Right atrium auricular region (tissue), 2 donors: ENCODE measurements around the gene ACE. TPM values are rescaled to one million over a fixed set of nuclear protein-coding genes. Genes with fewer than 3 reads are reported as not detected.

Source experiments
- DNase-seq: peaks from one replicate; pipeline ENCODE4 v3.0.0-alpha.2; 2019; ENCODE audit warnings: low spot score
- H3K27ac ChIP-seq, 2 donors: fragments of 200-600 bp; sonication (generic); 1 replicate in 1 of 2; 2 replicates in 1 of 2; pipeline ENCODE4 v1.5.1; 2016 to 2019
- H3K27me3 ChIP-seq, 2 donors: fragments of 200-600 bp; sonication (generic); one replicate each; pipeline versions ENCODE4 v1.5.1 to v1.6.0; 2017 to 2019
- H3K36me3 ChIP-seq: fragments of 200-600 bp; sonication (generic); one replicate; pipeline ENCODE4 v1.5.1; 2016
- H3K4me1 ChIP-seq, 2 donors: fragments of 200-600 bp; sonication (generic); one replicate each; pipeline versions ENCODE4 v1.5.1 to v1.6.0; 2017 to 2019
- H3K4me3 ChIP-seq, 2 donors: fragments of 200-600 bp; sonication (generic); 1 replicate in 1 of 2; 2 replicates in 1 of 2; pipeline ENCODE4 v1.5.1; 2017 to 2019; ENCODE audit warnings: mild to moderate bottlenecking in 1 of 2, moderate library complexity in 1 of 2
- H3K9me3 ChIP-seq, 2 donors: fragments of 200-600 bp; sonication (generic); one replicate each; pipeline ENCODE4 v1.5.1; 2019
- CTCF ChIP-seq, 2 donors: fragments of 200-600 bp; sonication (generic); IDR thresholded peaks; one replicate each; pipeline ENCODE4 v1.5.1; 2019; ENCODE audit warnings: antibody characterized with exemption in 2 of 2
- total RNA-seq, 2 donors: library from RNA; depleted of rRNA; stranded (reverse); fragments of >200 nt; gene quantifications; one replicate each; pipeline ENCODE4 v1.1.0, GENCODE V29; 2016

Gene ACE
- total RNA-seq, 2 donors from 2014 or later = 3.4 to 4.0 TPM

DNA sequence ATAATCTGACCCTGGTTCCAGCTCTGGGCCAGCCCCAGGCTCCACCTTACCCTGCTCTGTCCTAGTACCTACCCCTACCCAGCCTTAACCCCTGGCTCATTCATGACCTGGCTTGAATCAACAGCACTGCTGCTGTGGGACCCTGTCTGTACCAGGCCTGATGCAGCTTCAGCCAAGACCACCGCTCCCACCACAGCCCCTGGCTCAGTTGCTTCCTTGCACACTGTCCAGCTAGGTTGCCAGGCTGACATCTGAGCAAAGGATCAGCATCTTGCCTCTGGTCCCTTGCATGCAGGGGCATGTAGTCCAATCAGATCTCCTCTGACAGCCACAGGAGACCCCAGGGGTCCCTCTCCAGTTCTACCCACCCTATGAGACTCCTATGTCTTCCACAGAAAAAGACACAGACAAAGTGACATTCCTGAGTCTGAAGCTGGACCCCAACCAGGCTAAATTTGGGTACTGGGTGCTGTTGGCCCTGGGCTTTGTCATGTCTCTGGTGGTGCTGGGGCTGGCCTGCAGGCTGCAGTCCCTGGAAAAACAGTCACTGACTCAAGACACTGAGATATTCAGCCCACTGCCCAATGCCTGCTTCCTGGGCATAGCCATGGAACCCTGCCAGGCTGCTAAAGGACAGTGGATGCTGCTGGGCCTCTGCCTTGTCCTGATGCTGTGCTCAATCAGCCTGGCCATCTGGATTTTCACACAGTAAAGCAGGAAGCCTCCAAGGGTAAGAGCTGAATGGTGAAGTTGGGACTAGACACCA is 42.4 kb downstream of the ACE start:
- Histone ChIP-seq H3K9me3 (no peaks in the 10 kb centered on the region), H3K4me3 (no peak overlapping the region), H3K4me1 (no peaks in the 10 kb centered on the region), H3K27me3 (no peaks in the 10 kb centered on the region), H3K27ac (no peak overlapping the region), H3K36me3 (no peaks in the 10 kb centered on the region)
- no peak for TF ChIP-seq CTCF (IDR thresholded peaks at IDR 0.05)
- DNase-seq = no peak

- Histone ChIP-seq H3K9me3 (no peaks in the 10 kb centered on the region), H3K27ac (no peak overlapping the region), H3K36me3 (no peaks in the 10 kb centered on the region), H3K4me1 (no peaks in the 10 kb centered on the region), H3K4me3 (no peak overlapping the region), H3K27me3 (no peaks in the 10 kb centered on the region)
- TF ChIP-seq CTCF (IDR thresholded peaks at IDR 0.05) = no peak
- DNase-seq = no peak
Observed at GRCh38 chr17:63519972-63520882, 43.4 kb downstream of the ACE start.

DNA sequence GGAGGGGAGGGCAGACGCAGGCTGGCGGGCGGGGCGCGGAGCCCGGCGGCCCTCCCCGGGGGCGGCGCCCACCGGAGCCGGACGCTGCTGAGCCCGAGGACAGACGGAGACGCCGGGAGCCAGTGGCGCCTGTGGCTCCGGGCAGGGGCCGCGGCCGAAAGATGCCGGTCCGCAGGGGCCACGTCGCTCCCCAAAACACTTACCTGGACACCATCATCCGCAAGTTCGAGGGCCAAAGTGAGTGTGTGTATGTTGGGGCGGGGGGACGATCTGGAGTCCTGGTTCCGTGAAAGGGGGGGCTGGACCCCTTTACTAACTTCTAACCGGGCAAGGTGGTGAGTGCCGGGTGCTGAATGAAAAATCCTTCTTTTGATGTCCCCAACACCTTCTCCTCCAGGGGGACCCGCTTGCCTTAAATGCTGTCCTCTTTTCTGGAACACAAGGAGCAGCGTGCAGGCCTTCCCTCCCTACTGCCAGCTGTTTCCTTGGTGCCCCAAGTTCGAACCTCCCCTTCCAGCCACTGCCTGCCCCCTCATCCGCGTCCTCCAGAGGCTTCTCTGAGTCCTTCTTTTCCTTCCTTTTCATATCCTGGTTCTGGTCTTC is 46.5 kb downstream of the ACE start, which contains the start of gene KCNH6:
TSS of gene KCNH6 (plus strand) at position 106 of the 603 bp plus-strand sequence. CDS start at position 162, 56 bp downstream.
- TF ChIP-seq CTCF (IDR thresholded peaks at IDR 0.05) = no peak
- H3K27ac ChIP-seq = no peak within 1 kb of the TSS
- H3K27me3 ChIP-seq = no peaks in the 10 kb centered on the region
- H3K36me3 ChIP-seq = no peaks in the 10 kb centered on the region
- H3K4me1 ChIP-seq = no peaks in the 10 kb centered on the region
- no peak for DNase-seq
- peak within 1 kb of the TSS in 1 of 2 donors; percentile 30 for H3K4me3 ChIP-seq
- H3K9me3 ChIP-seq = no peaks in the 10 kb centered on the region

DNA sequence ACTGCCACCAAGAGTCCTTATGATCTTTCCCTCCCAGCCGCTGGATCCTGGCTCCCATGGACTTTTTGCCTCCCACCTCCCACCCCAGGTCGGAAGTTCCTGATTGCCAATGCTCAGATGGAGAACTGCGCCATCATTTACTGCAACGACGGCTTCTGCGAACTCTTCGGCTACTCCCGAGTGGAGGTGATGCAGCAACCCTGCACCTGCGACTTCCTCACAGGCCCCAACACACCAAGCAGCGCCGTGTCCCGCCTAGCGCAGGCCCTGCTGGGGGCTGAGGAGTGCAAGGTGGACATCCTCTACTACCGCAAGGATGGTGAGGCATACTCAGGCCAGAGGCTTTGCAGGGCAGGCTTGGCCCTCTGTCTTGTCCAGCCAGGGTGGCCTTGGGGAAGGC is 47.2 kb downstream of the ACE start:
- no peaks in the 10 kb centered on the region for H3K36me3 ChIP-seq
- no peak for TF ChIP-seq CTCF (IDR thresholded peaks at IDR 0.05)
- no peak for DNase-seq

GRCh38 chr17:63525190-63525946 is 48.5 kb downstream of the ACE start:
- H3K27me3 ChIP-seq = no peaks in the 10 kb centered on the region
- no peak for DNase-seq
- no peak for TF ChIP-seq CTCF (IDR thresholded peaks at IDR 0.05)
- H3K9me3 ChIP-seq = no peaks in the 10 kb centered on the region
- H3K27ac ChIP-seq = no peak overlapping the region
- H3K4me1 ChIP-seq = peaks cover 0 to 8% of the 10 kb centered on the region in 2 donors
- no peak overlapping the region for H3K4me3 ChIP-seq
- H3K36me3 ChIP-seq = no peaks in the 10 kb centered on the region

More for the DNA sequence above, 47.2 kb downstream of the ACE start:
- no peaks in the 10 kb centered on the region for H3K4me1 ChIP-seq
- no peak overlapping the region for H3K4me3 ChIP-seq
- H3K27me3 ChIP-seq = no peaks in the 10 kb centered on the region
- H3K9me3 ChIP-seq = no peaks in the 10 kb centered on the region
- no peak overlapping the region for H3K27ac ChIP-seq
